HK-2 (cell line): ENCODE measurements around the gene WDR64.
"Not testable (repeated sequence)": the region's sequence is repeated elsewhere in the genome, so short reads cannot be mapped to it uniquely, and the experiment has no call there.

Source experiments
- DNase-seq: peaks from one replicate; pipeline ENCODE4 v3.0.0-alpha.2; 2018; ENCODE audit not compliant: unreplicated experiment

WDR64 gene

DNA sequence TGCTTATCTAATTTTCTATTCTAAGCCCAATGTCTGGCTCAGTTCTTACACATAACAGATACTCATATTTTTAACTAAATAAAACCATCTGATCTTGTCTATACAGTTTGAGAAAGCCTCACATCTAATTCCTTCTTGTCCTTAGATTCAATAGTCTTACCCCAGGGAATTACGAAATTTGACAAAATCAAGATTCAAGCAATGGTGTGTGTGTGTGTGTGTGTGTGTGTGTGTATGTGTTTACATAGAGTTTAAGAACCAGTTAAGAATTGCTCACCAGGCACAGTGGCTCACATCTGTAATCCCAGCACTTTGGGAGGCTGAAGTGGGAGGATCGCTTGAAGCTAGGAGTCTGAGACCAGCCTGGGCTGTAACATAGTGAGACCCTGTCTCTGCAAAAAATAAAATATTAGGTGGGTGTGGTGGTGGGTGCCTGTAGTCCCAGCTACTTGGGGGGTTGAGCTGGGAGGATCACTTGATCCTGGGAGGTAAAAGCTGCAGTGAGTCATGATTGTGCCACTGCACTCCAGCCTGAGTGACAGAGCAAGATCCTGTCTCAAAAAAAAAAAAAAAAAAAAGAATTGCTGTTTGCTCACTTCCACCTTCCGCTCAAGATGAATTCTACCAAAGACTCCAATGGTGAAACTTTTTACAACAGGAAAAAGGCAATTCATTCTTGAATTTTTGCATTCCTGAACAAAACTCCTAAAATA lies 6.2 kb downstream of the WDR64 start:
- no peak for DNase-seq

- DNase-seq, result not testable (repeated sequence)
Measured at GRCh38 chr1:241659016-241659415, 6.9 kb downstream of the WDR64 start.

GRCh38 chr1:241660424-241660972 lies 8.4 kb downstream of the WDR64 start:
- no peak for DNase-seq

DNA sequence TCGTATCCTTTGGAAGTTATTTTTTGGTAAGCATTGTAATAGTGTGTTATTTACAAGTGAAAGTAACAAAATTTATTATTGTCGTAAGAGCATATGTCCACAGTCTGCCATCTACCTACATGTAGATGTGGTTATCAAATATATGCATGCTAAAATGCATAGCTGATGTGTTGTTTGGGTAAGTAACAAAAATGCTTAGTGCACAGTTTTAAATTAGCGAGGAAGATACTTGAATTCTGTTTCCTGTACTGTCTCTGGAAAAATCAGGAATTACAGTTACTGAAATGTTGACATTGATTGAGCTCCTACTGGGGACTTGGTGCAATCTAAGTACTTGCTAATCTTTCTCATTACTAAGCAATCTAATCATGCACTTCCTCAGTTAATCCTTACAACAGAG lies 14.3 kb downstream of the WDR64 start:
- DNase-seq, result no peak

GRCh38 chr1:241672301-241672700 lies 20.2 kb downstream of the WDR64 start:
- no peak for DNase-seq

DNA sequence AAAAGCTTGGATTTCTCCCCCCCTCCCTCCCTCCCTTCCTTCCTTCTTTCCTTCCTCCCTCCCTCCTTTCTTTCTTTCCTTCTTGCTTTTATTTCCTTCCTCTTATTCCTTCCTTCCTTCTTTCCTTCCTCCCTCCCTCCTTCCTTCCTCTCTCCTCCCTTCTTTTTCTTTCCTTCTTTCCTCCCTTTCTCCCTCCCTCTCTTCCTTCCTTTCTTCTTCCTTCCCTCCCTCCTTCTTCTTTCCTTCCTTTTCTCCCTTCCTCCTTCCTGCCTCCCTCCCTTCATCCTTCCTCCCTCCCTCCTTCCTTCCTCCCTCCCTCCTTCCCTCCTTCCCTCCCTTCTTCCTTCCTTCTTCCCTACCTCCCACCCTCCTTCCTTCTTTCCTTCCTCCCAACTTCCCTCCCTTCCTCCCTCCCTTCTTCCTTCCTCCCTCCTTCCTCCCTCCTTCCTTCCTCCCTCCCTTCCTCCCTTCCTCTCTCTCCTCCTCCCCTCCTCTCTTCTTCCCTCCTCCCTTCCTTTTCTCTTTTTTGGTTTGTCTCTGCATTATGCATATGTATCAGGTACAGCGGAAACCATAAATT lies 22.8 kb downstream of the WDR64 start:
- DNase-seq, result no peak

DNA sequence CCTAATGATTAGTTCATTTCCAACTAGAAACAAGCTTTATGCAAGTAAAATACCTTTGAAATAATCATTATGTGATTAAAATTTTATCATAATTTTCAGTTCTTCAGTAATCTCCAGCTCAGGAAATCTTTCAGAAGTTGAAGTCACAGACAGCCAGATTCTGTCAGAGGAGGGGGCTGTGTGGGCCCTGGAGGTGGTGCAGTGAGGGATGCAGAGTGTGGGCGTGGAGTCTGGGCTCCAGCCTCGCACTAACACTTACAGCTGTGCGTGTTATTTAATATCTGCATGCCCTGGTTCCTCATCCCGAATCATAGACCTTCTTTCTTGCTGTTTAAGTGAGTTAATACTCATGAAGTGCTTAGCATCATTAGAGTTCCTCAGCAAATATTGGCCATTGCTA lies 23.9 kb downstream of the WDR64 start:
- no peak for DNase-seq

- DNase-seq, result no peak
Measured at GRCh38 chr1:241677201-241677600, 25.1 kb downstream of the WDR64 start.

DNA sequence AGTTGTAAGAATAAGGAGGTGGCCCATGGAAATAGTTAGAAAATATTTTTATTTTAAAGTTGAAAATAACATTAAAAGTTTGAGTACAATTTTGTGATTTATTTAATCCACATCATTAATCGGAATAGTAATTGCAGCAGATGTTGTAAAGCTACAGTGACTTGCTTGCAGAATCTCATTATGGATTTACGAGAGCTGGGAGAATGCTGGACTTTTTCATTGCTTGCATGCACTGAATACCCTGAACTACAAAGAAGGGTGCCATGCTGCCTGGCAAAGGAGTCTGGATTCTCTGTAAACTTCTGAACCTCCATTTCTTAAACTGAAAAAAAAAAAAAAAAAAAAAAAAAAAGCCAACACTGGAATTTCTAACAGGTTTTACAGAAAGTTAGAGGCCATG lies 26.5 kb downstream of the WDR64 start:
- no peak for DNase-seq

DNA sequence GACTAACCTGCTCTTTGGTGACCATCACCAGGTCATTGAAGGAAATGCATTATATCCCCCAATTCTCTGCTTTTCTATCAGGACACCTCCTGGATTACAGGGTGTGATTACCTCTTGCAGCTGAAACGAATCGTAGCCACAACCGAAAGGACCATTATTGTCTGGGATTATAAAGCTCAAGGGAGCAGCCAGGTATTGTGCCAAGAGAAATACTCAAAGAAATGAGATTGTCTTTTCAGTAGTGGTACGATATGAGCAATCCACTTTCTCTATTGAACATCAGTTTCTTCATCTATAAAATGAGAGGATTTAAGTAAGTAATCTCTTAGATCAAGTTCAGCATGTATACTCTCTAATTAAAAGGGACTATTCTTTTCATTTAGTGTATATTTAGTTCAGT lies 27.3 kb downstream of the WDR64 start:
- DNase-seq, result no peak

DNA sequence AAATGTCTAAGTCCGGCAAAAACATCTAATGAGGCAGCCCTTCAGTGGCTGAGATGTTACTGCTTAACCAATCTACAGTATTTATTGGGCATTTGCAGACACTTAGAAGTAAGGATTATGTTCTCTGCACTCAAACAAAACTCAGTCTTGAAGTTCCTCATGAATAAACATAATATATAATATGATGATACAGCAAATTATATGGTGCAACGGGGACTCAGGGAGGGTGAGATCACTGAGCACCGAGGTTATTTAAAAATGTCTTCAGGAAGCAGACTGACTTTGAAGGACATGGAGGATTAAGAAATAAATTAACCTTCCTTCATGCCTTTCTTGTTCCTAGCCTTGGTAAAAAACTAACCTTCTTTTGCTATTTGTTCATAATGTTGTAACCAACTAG lies 27.9 kb downstream of the WDR64 start:
- no peak for DNase-seq

GRCh38 chr1:241681861-241682448 lies 29.9 kb downstream of the WDR64 start:
- not testable (repeated sequence) for DNase-seq

GRCh38 chr1:241682921-241683320 lies 30.8 kb downstream of the WDR64 start:
- no peak for DNase-seq

- no peak for DNase-seq
Measured at GRCh38 chr1:241684108-241684507, 32.0 kb downstream of the WDR64 start.

DNA sequence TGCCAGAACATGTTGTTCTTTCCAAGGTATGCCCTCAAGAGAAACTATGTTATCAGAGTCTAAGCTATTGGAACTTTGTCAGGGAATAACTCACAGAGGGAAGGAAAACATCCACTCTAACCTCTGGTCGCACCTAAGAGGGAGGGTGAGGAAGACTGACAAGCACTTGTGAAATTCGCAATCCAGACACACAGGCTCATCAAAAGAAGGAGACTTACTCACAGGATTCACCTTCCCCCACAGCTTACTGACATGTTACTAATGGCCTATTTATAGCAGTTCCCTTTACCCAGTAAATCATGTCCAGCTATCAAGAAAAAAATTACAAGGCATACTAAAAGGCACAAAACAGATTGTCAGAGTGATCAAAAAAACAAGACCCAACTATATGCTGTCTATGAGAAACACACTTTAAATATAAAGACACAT lies 36.9 kb downstream of the WDR64 start:
- no peak for DNase-seq

- DNase-seq, result no peak
Measured at GRCh38 chr1:241695246-241696171, 43.4 kb downstream of the WDR64 start.

DNA sequence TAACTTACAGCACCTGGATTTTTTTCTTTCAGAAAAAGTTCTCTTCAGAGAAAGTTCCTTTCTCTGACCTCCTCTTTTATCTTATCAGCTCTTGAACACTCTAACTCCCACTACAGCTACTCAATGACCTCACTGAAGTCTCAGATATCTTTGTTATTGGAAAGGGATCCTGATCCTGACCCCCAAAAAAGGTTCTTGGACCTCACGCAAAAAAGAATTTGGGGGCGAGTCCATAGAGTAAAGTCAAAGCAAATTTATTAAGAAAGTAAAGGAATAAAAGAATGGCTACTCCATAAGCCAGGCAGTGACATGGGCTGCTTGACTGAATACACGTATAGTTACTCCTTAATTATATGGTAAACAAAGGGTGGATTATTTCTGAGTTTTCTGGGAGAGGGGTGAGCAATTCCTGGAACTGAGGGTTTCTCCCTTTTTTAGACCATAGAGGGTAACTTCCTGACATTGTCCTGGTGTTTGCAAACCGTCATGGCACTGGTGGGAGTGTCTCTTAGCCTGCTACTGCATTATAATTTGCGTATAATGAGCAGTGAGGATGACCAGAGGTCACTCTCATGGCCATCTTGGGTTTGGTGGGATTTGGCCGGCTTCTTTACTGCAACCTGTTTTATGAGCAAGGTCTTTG lies 44.2 kb downstream of the WDR64 start:
- DNase-seq, result no peak

- no peak for DNase-seq
Measured at GRCh38 chr1:241696815-241697639, 44.9 kb downstream of the WDR64 start.

DNA sequence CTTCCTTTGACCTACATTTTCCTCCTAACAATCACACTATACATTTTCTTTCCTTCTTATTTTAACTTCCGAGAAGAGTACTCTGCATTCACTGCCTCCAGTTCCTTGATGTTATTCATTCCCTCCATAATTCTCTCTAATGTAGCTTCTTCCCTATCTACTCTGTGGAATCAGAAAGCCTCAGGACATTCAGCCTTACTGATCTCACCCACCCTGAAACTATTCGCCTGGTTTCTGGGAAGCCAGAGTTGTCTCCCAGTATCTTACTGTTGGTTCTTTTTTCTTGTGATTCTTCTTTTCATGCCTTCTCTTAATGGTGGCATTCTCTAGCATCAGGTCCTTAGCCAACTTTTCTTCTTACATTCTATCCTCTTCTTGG lies 45.5 kb downstream of the WDR64 start:
- no peak for DNase-seq

DNA sequence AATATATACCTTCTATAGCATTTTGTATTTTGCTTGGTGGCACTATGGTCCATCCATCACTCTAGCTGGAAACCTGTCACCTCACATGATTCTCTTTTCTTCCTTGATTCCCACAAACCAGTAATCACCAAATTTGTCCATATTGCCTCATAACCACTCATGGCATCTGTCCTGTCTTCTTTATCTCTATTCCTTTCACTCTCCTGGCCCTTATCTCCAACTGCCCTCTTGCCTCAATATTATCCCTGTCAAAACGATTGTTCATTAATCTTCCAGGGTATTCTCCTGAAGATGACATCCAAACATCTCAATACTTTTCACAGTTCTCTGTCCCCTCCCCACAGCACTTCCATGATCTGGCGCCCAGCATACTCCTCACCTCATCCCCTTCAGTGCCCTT lies 46.1 kb downstream of the WDR64 start:
- no peak for DNase-seq
